ENCODE results near the gene TTYH2. TPM values are rescaled to one million over a fixed set of nuclear protein-coding genes. Genes with fewer than 3 reads are reported as not detected.

The TTYH2 gene
- total and polyA plus RNA-seq, 2 donors (not counting 1 experiment from before 2014, with no cell fraction given), result 3.0 to 3.1 TPM

DNA sequence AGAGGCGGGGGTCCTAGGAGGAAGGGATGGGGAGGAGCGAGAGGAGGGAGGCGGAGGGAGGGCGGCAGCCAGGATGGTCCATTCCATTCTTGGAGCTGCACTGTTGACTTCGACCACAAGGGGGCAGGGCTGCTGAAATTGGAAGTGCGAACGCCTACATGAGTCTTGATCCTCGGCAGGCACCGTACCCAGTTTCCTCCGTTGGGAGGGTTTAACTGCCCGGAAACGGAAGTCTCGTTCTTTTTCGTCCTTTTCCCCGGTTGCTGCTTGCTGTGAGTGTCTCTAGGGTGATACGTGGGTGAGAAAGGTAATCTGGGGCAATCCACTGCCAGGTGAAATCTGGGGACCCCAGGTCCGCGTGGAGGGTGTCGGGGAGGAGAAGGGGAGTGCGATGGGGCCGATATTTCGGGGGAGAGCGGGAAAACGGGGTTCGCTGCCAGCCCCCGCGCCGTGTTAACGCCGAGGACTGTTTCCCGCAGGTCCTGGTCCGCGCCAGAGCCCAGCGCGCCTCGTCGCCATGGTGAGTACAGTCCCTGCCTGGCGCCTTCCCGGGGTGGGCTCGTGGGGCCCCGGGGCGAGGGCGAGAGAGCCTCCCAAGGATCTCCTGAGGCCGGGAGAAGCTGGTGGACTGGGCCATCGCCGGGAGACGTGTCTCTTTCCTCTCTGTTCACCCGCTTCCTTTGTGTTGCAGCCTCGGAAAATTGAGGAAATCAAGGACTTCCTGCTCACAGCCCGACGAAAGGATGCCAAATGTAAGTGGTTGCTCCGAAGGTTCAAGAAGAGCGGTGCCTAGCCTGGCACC, 9.7 kb upstream of the TTYH2 start, which contains the start of gene RPL38:
TSS of gene RPL38 (plus strand) at position 240 of the 802 bp plus-strand sequence. CDS start at position 518, 278 bp downstream.
- Histone ChIP-seq H3K4me2 (replicated peaks; ENCODE audit: low read depth, low read length, poor library complexity, severe bottlenecking) (peak within 1 kb of the TSS; percentile 94), H3K4me1 (ENCODE audit: control insufficient read depth in 2 of 2, insufficient read depth in 2 of 2, low read length in 2 of 2) (peaks cover 34 to 40% of the 10 kb centered on the region in 2 donors), H4K20me1 (ENCODE audit: control insufficient read depth, insufficient read depth, low read length, poor library complexity, severe bottlenecking) (peaks cover 50% of the 10 kb centered on the region), H3K27me3 (replicated peaks in 1 of 4; ENCODE audit: control extremely low read depth in 1 of 4, control insufficient read depth in 3 of 4, insufficient read depth in 4 of 4, low read length in 3 of 4) (peaks cover 0 to 40% (median 8%) of the 10 kb centered on the region in 4 experiments), H3K27ac (ENCODE audit: low read length in 2 of 2) (peak within 1 kb of the TSS; percentile 70 to 85), H2AFZ (ENCODE audit: insufficient read depth, low read depth, low read length, poor library complexity, severe bottlenecking) (peak within 1 kb of the TSS; percentile 81), H3K9me3 (ENCODE audit: control extremely low read depth in 1 of 3, control insufficient read depth in 2 of 3, insufficient read depth in 1 of 3, low read length in 2 of 3) (peaks cover 0 to 5% (median 0%) of the 10 kb centered on the region in 3 donors), H3K36me3 (replicated peaks in 1 of 2; ENCODE audit: control extremely low read depth in 1 of 2, control insufficient read depth in 1 of 2, extremely low read depth in 1 of 2, insufficient read depth in 2 of 2, low read length in 1 of 2) (peaks cover 0 to 29% of the 10 kb centered on the region in 2 experiments), H3K4me3 (ENCODE audit: control extremely low read depth in 1 of 5, extremely low read depth in 1 of 5, insufficient read depth in 1 of 5, low read depth in 2 of 5, low read length in 4 of 5) (peak within 1 kb of the TSS; percentile 90 to 94 (median 91)), H3K79me2 (ENCODE audit: control insufficient read depth, insufficient read depth, low read length) (peaks cover 40% of the 10 kb centered on the region), H3K9ac (ENCODE audit: low read length) (peak within 1 kb of the TSS; percentile 94)
- H3K27ac Mint-ChIP-seq, result peak within 1 kb of the TSS; percentile 94
- H3K9me3 Mint-ChIP-seq (ENCODE audit: insufficient read depth), result no peaks in the 10 kb centered on the region
- ChIA-PET POLR2A (interaction anchor here (0.6 to 2.6 kb wide), 2 partner anchors 10 to 543 kb away, joined by 10 to 11 read pairs; partner anchors contain the start of gene TTYH2), CTCF (interaction anchor here (0.6 to 6.1 kb wide), 11 partner anchors 8 to 1647 kb away, joined by 3 to 36 read pairs (median 3); partner anchors contain the start of gene TTYH2)
- DNase-seq (peak; percentile 96), ATAC-seq (ENCODE audit: low read depth) (peak; percentile 98)
- TF ChIP-seq, protein P1, sequence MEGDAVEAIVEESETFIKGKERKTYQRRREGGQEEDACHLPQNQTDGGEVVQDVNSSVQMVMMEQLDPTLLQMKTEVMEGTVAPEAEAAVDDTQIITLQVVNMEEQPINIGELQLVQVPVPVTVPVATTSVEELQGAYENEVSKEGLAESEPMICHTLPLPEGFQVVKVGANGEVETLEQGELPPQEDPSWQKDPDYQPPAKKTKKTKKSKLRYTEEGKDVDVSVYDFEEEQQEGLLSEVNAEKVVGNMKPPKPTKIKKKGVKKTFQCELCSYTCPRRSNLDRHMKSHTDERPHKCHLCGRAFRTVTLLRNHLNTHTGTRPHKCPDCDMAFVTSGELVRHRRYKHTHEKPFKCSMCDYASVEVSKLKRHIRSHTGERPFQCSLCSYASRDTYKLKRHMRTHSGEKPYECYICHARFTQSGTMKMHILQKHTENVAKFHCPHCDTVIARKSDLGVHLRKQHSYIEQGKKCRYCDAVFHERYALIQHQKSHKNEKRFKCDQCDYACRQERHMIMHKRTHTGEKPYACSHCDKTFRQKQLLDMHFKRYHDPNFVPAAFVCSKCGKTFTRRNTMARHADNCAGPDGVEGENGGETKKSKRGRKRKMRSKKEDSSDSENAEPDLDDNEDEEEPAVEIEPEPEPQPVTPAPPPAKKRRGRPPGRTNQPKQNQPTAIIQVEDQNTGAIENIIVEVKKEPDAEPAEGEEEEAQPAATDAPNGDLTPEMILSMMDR (IDR thresholded peaks at IDR 0.05), result peak; percentile 84
- TF ChIP-seq EZH2 (IDR thresholded peaks at IDR 0.05; ENCODE audit: borderline replicate concordance, insufficient read depth, low read depth, low read length, poor library complexity, severe bottlenecking), result no peak
- intact Hi-C loops (cut with micrococcal nuclease), result loop anchor here (1.0 to 5.0 kb wide), 5 partner anchors 10 to 1111 kb away; partner anchors contain the start of genes COG1, SLC39A11 and TTYH2
- peaks cover 33% of the 10 kb centered on the region for H3K4me1 Mint-ChIP-seq
- H3K4me3 Mint-ChIP-seq, result peak within 1 kb of the TSS; percentile 98
- under 1% methylated on average over 52 of the region's 53 CpGs for WGBS (ENCODE audit: insufficient coverage)
- H3K27me3 Mint-ChIP-seq, result peaks cover 29% of the 10 kb centered on the region
